BLaER1 (cell line): ENCODE data around the gene OSBPL2.

Experiments used
- H3K27ac ChIP-seq: shearing (Covaris generic); formaldehyde crosslinking; 2 replicates; pipeline ENCODE4 v1.8.1; 2022
- H3K27me3 ChIP-seq: shearing (Covaris generic); formaldehyde crosslinking; 2 replicates; pipeline ENCODE4 v1.8.1; 2022
- H3K36me3 ChIP-seq: shearing (Covaris generic); formaldehyde crosslinking; 2 replicates; pipeline ENCODE4 v1.8.1; 2022
- H3K4me1 ChIP-seq: shearing (Covaris generic); formaldehyde crosslinking; 2 replicates; pipeline ENCODE4 v1.8.1; 2022
- H3K4me2 ChIP-seq: shearing (Covaris generic); formaldehyde crosslinking; 2 replicates; pipeline ENCODE4 v1.8.1; 2022
- H3K4me3 ChIP-seq: shearing (Covaris generic); formaldehyde crosslinking; 2 replicates; pipeline ENCODE4 v1.8.1; 2022
- H3K9ac ChIP-seq: shearing (Covaris generic); formaldehyde crosslinking; 2 replicates; pipeline ENCODE4 v1.8.1; 2022
- H3K9me3 ChIP-seq: shearing (Covaris generic); formaldehyde crosslinking; 2 replicates; pipeline ENCODE4 v1.8.1; 2022
- H4K20me1 ChIP-seq: shearing (Covaris generic); formaldehyde crosslinking; 2 replicates; pipeline ENCODE4 v1.8.1; 2022
- Cebpa-rat ChIP-seq: shearing (Covaris generic); IDR thresholded peaks from 2 replicates; pipeline ENCODE4 v1.8.1; 2022

The OSBPL2 gene

DNA sequence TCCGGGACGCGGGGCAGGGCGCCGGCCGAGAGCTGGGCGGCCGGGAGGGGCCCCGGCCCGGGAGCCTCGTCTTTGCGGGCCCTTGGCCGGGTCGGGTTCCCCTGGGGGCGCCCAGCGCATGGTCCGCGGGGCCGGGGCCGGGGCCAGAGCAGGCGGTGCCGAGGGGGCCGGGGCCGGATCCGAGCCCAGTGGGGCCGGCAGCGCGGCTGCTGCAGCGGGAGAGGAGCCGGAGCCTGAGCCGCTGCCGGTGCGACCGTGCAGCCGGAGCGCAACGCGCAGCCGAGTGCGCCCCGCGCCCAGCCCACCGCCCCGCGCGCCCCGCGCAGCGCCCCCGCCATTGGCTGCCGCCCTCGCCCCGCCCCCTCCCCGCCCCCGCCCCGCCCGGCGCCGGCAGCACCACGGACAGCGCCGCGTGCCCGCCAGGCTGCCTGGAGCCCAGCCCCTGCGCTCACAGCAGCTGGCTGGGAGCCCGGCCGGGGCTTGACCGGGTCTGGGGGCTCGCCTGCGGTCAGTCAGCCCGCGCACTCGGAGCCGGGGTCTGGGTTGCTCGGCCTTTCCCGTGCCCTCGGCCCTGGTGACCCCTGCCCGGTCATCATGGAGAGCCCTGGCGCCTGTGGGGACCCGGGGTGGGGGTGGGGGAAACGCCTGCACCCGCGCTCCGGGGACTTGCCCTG is 18.2 kb upstream of the OSBPL2 start, which contains the start of gene HRH3:
Gene HRH3, minus strand, starts transcription at position 287 of the 674 bp plus-strand sequence. CDS start 308 bp downstream, outside the sequence.
- H3K27ac ChIP-seq = no peak within 1 kb of the TSS
- H3K27me3 ChIP-seq = peaks cover 69% of the 10 kb centered on the region
- peaks cover 87% of the 10 kb centered on the region for H4K20me1 ChIP-seq

GRCh38 chr20:62220666-62221568 is 17.4 kb upstream of the OSBPL2 start:
- no peak overlapping the region for H3K4me3 ChIP-seq
- no peak overlapping the region for H3K9ac ChIP-seq
- H3K4me1 ChIP-seq = peaks cover 81% of the 10 kb centered on the region
- H3K36me3 ChIP-seq = no peaks in the 10 kb centered on the region
- peaks cover 79% of the 10 kb centered on the region for H4K20me1 ChIP-seq
- peaks cover 69% of the 10 kb centered on the region for H3K27me3 ChIP-seq
- H3K9me3 ChIP-seq = no peaks in the 10 kb centered on the region
- H3K27ac ChIP-seq = no peak overlapping the region
- no peak for TF ChIP-seq Cebpa-rat
- peak overlapping the region; percentile 94 for H3K4me2 ChIP-seq

More for the DNA sequence above, 18.2 kb upstream of the OSBPL2 start, which contains the start of gene HRH3:
- TF ChIP-seq Cebpa-rat = no peak
- Histone ChIP-seq H3K4me2 (peak within 1 kb of the TSS; percentile 94), H3K4me3 (peak within 1 kb of the TSS; percentile 67), H3K9me3 (no peaks in the 10 kb centered on the region), H3K36me3 (no peaks in the 10 kb centered on the region), H3K9ac (no peak within 1 kb of the TSS), H3K4me1 (peaks cover 81% of the 10 kb centered on the region)

GRCh38 chr20:62222266-62222850 is 16.0 kb upstream of the OSBPL2 start:
- H3K9me3 ChIP-seq = no peaks in the 10 kb centered on the region
- H3K36me3 ChIP-seq = no peaks in the 10 kb centered on the region
- TF ChIP-seq Cebpa-rat = no peak
- peaks cover 68% of the 10 kb centered on the region for H3K27me3 ChIP-seq
- no peak overlapping the region for H3K27ac ChIP-seq
- no peak overlapping the region for H3K9ac ChIP-seq
- no peak overlapping the region for H3K4me3 ChIP-seq
- H4K20me1 ChIP-seq = peaks cover 65% of the 10 kb centered on the region
- H3K4me1 ChIP-seq = peaks cover 81% of the 10 kb centered on the region
- no peak overlapping the region for H3K4me2 ChIP-seq

DNA sequence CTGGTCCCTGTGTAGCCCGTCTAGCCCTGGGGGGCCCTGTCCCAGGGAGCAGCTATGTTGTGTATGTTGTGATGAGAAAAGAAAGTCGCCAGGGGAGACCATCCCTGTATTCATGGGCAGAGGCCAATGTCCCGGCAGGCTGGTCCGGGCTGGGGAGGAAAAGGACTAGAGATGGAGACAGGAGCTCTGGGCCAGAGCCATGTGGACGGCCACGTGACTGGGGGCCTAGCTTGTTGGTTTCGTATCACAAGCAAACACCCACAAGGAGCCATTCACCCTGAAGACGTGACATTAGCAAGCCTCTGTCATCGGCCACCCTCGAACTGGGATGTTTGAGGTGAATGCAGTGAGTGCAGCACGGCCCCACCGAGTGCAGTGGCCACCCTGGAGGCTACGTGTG is 15.3 kb upstream of the OSBPL2 start:
- TF ChIP-seq Cebpa-rat = no peak
- Histone ChIP-seq H3K4me3 (no peak overlapping the region), H3K27me3 (peaks cover 62% of the 10 kb centered on the region), H3K36me3 (no peaks in the 10 kb centered on the region), H3K9ac (no peak overlapping the region), H3K9me3 (no peaks in the 10 kb centered on the region), H3K4me2 (0 out of 2 replicates have a peak overlapping the region, but pooled peaks have one; percentile 54), H3K27ac (no peak overlapping the region), H4K20me1 (peaks cover 58% of the 10 kb centered on the region), H3K4me1 (peaks cover 81% of the 10 kb centered on the region)

DNA sequence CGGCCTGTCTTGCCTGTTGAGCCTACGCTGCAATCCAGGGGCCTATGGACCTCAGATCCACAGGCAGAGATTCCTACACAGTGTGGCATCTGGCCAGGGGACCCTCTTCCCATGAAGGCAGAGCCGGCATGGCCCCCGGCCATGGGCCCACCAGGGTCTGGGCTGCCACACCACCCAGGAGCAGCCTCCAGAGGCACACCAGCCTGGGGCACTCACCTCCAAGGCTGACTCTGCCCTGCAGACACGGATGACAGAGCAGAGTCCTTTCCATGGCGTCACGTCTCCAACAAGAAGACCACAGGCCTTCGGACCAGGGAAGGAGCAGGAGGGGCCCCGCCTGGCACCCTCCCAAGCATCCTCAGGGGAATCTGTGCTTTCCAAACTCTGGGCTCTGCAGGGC is 14.8 kb upstream of the OSBPL2 start:
- H4K20me1 ChIP-seq = peaks cover 52% of the 10 kb centered on the region
- H3K4me2 ChIP-seq = peak overlapping the region; percentile 54
- peaks cover 56% of the 10 kb centered on the region for H3K27me3 ChIP-seq

GRCh38 chr20:62224113-62224855 is 14.0 kb upstream of the OSBPL2 start:
- Histone ChIP-seq H3K36me3 (no peaks in the 10 kb centered on the region), H3K27ac (no peak overlapping the region), H3K27me3 (peaks cover 49% of the 10 kb centered on the region), H3K4me2 (peak overlapping the region; percentile 54; the same call in 1 of the 2 replicates), H3K4me3 (no peak overlapping the region), H3K9ac (no peak overlapping the region), H3K4me1 (peaks cover 72% of the 10 kb centered on the region), H4K20me1 (peaks cover 45% of the 10 kb centered on the region), H3K9me3 (no peaks in the 10 kb centered on the region)
- TF ChIP-seq Cebpa-rat = no peak

More for the DNA sequence above, 14.8 kb upstream of the OSBPL2 start:
- Histone ChIP-seq H3K9ac (no peak overlapping the region), H3K4me1 (peaks cover 79% of the 10 kb centered on the region), H3K36me3 (no peaks in the 10 kb centered on the region), H3K4me3 (no peak overlapping the region), H3K27ac (no peak overlapping the region), H3K9me3 (no peaks in the 10 kb centered on the region)
- TF ChIP-seq Cebpa-rat = no peak

GRCh38 chr20:62225026-62225425 is 13.3 kb upstream of the OSBPL2 start:
- Histone ChIP-seq H3K27ac (no peak overlapping the region), H3K9me3 (no peaks in the 10 kb centered on the region), H3K9ac (no peak overlapping the region), H3K4me1 (peaks cover 65% of the 10 kb centered on the region), H3K36me3 (no peaks in the 10 kb centered on the region), H3K4me2 (peak overlapping the region; percentile 78), H3K27me3 (peaks cover 41% of the 10 kb centered on the region), H4K20me1 (peaks cover 38% of the 10 kb centered on the region), H3K4me3 (no peak overlapping the region)
- no peak for TF ChIP-seq Cebpa-rat

DNA sequence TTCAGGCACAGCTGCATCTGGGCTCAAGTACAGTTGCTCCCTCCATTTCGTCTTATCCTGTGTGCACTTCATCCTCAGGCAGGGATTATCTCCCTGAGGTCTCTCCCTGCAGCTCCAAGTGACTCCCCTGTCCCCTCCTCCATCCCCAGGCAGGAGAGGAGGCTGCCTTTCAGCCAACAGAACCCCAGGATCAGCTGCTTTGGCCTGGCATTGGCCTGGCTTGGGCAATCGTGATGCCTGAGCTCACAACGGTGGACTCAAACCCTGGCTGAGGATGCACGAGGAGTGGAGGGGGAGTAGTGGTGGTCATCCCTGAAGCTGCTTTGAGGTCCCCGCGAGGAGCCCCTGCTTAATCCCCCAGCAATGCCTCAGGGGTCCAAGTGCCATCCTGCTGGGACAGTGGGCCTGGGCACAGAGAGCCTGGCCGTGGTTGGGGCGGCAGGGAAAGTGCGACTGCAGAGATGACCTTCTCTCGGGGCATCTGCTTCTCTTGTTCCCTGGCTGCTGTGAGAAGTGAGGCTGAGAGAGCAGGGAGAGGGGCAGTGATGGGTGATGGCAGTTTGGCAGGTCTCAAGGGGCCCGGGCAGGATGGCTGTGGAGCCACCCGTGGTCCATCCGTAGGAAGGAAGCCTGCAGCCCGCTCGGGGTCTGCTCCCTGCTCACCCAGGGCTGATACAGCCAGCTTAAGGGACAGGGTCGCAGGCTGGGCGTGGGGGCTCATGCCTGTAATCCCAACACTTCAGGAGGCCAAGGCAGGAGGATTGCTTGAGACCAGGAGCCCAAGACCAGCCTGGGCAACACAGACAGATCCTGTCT is 12.3 kb upstream of the OSBPL2 start:
- no peaks in the 10 kb centered on the region for H3K36me3 ChIP-seq
- no peak overlapping the region for H3K4me3 ChIP-seq
- peak overlapping the region; percentile 54 for H3K9ac ChIP-seq
- H3K9me3 ChIP-seq = no peaks in the 10 kb centered on the region
- peak overlapping the region; percentile 44; the same call in 1 of the 2 replicates for H3K27ac ChIP-seq
- H4K20me1 ChIP-seq = peaks cover 30% of the 10 kb centered on the region
- H3K4me2 ChIP-seq = peak overlapping the region; percentile 78
- H3K27me3 ChIP-seq = peaks cover 32% of the 10 kb centered on the region
- no peak for TF ChIP-seq Cebpa-rat
- peaks cover 57% of the 10 kb centered on the region for H3K4me1 ChIP-seq
